Psoas muscle (tissue), 8 donors: ENCODE results near the gene DCPS. TPM values are rescaled to one million over a fixed set of nuclear protein-coding genes. Genes with fewer than 3 reads are reported as not detected.
A peak's percentile ranks its signal among the peaks of the same experiment; 100 is the strongest.

Source experiments
- ATAC-seq, 4 donors: fragments of 200-7000 bp; cut with Tn5 transposase; one replicate each; pipeline ENCODE4 v1.9.1; 2020; ENCODE audit warnings: moderate library complexity in 3 of 4, mild to moderate bottlenecking in 2 of 4
- DNase-seq, 2 donors: peaks; one replicate each; pipeline ENCODE4 v3.0.0-alpha.2; 2020
- H3K27ac ChIP-seq: fragments of 200-600 bp; one replicate; pipeline ENCODE4 v1.8.0; 2022
- H3K27me3 ChIP-seq, 3 donors: fragments of 200-600 bp in 1 of 3; one replicate each; pipeline versions ENCODE4 v1.6.1 to v1.8.0; 2013 to 2022; ENCODE audit warnings: low read length in 2 of 3, mild to moderate bottlenecking in 2 of 3, moderate library complexity in 1 of 3; ENCODE audit not compliant: insufficient read depth in 3 of 3
- H3K36me3 ChIP-seq, 2 donors: fragments of 200-600 bp in 1 of 2; one replicate each; pipeline versions ENCODE4 v1.6.1 to v1.8.0; 2013 to 2022; ENCODE audit warnings: low read depth in 1 of 2, mild to moderate bottlenecking in 1 of 2, moderate library complexity in 1 of 2; ENCODE audit not compliant: insufficient read depth in 1 of 2
- H3K4me1 ChIP-seq: fragments of 200-600 bp; one replicate; pipeline ENCODE4 v1.8.0; 2022
- H3K4me3 ChIP-seq: fragments of 200-600 bp; one replicate; pipeline ENCODE4 v1.8.0; 2022; ENCODE audit warnings: mild to moderate bottlenecking
- H3K9me3 ChIP-seq: fragments of 200-600 bp; one replicate; pipeline ENCODE4 v1.8.0; 2022
- WGBS, 3 donors: extraction: QIAGEN DNeasy Blood & Tissue Kit; methylation state at CpG; one replicate each; pipeline versions ENCODE4 v1.1.6 to v1.1.7; 2013; 5-methylcytosine and 5-hydroxymethylcytosine counted together
- intact Hi-C, 2 donors: fragments of 100-400 bp; cut with DNase I; formaldehyde crosslinking; loops; one replicate each; pipeline versions ENCODE4 v1.11.0 to v1.14.2; 2022
- polyA plus RNA-seq, 3 donors: library from polyadenylated mRNA; stranded (reverse); fragments of 200-250 nt; gene quantifications; one replicate each; pipeline ENCODE4 v1.2.3, GENCODE V29; 2013
- total RNA-seq, 4 donors: library from RNA; stranded (reverse); fragmentation: NEBNext Ultra II Directional in 2 of 4; extraction: Animal tissue kit (Norgen Biotek cat#: 25700) in 2 of 4; gene quantifications; one replicate each; pipeline versions ENCODE4 v1.2.1 to v1.2.4, GENCODE V29; 2021 to 2023
- TF ChIP-seq, protein P1 (sequence below): fragments of 200-600 bp; IDR thresholded peaks from one replicate; pipeline ENCODE4 v1.8.0; 2022; ENCODE audit warnings: antibody characterized with exemption
- donor health status: healthy with polysubstance abuse.
- donor health status: DM: no; HTN: no; CAD: no; lungs with moderate emphysema.
- donor health status: Bipolar disorder and iron deficiency.
- donor health status: healthy.
- donor health status: DM: yes; HTN: yes; CAD: no.
- donor health status: DM: no; HTN: no; CAD: no.
- donor health status: DM: no; HTN: no; CAD: no.
- donor health status: DM: yes; HTN: yes; CAD: no.

The DCPS gene
- total and polyA plus RNA-seq, 7 donors, result 11.8 to 20.5 (median 14.3) TPM

DNA sequence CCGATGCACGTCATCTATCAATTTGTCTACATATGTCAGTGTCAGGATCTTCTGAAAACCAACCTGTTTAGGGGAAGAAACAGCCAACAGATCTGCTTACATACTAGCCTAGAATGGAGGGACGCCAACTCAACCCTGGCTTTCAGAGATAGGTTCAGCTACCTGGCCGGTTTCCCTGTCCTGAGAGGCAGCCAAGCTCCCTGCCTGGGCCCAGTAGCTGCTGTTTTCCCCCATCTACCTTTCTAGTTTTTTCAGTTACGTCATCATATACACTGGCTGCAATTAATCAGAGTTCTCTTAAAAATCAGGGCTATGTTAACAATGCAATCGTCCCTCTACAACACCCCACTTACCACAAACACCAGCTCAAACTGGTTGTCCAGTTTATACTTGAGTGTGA lies 36.2 kb upstream of the DCPS start:
- Histone ChIP-seq H3K27me3 (no peaks in the 10 kb centered on the region), H3K4me1 (peaks cover 16% of the 10 kb centered on the region), H3K9me3 (no peaks in the 10 kb centered on the region), H3K4me3 (peak overlapping the region; percentile 85), H3K36me3 (peaks cover 21 to 57% of the 10 kb centered on the region in 2 donors), H3K27ac (peak overlapping the region; percentile 92)
- no peak for DNase-seq
- peak in 1 of 4 donors; percentile 25 for ATAC-seq
- WGBS, 3 donors, result 23 to 43% (median 30%) methylated on average over 6 of the region's 6 CpGs
- intact Hi-C loops, result loop anchor here (5.0 to 10.0 kb wide), 3 partner anchors 55 to 673 kb away; partner anchors contain the start of genes FAM118B (in 1 of the 2), RPUSD4 (in 1 of the 2) and STT3A (in 1 of the 2)
- TF ChIP-seq, protein P1, sequence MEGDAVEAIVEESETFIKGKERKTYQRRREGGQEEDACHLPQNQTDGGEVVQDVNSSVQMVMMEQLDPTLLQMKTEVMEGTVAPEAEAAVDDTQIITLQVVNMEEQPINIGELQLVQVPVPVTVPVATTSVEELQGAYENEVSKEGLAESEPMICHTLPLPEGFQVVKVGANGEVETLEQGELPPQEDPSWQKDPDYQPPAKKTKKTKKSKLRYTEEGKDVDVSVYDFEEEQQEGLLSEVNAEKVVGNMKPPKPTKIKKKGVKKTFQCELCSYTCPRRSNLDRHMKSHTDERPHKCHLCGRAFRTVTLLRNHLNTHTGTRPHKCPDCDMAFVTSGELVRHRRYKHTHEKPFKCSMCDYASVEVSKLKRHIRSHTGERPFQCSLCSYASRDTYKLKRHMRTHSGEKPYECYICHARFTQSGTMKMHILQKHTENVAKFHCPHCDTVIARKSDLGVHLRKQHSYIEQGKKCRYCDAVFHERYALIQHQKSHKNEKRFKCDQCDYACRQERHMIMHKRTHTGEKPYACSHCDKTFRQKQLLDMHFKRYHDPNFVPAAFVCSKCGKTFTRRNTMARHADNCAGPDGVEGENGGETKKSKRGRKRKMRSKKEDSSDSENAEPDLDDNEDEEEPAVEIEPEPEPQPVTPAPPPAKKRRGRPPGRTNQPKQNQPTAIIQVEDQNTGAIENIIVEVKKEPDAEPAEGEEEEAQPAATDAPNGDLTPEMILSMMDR, result no peak

DNA sequence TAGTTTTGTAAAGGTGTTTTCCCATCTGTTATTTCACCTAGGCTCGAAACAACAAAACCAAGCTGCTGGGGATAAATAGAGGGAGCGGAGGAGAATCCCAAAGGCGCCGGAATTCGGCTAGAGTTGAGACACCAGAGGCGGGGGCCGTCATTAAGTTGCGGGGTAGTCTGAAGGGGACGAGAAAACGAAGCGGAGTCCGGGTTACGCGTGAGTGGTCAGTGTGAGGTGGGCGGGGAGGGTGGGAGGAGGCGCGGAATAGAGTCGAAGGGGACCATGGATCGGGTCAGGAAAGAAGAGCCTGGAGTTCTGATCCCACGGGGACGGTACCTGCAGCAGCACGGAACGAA lies 35.5 kb upstream of the DCPS start:
- peak; percentile 16 to 50 (median 29) for ATAC-seq
- Histone ChIP-seq H3K27me3 (no peaks in the 10 kb centered on the region), H3K4me1 (peaks cover 16% of the 10 kb centered on the region), H3K36me3 (peaks cover 17 to 57% of the 10 kb centered on the region in 2 donors), H3K4me3 (peak overlapping the region; percentile 85), H3K9me3 (no peaks in the 10 kb centered on the region), H3K27ac (peak overlapping the region; percentile 92)
- 0 to 1% (median 0%) methylated on average over 23 of the region's 23 CpGs for WGBS, 3 donors
- no peak for DNase-seq
- intact Hi-C loops, result loop anchor here (5.0 to 10.0 kb wide), 3 partner anchors 56 to 674 kb away; partner anchors contain the start of genes FAM118B (in 1 of the 2), RPUSD4 (in 1 of the 2) and STT3A (in 1 of the 2)
- TF ChIP-seq, protein P1, result no peak

DNA sequence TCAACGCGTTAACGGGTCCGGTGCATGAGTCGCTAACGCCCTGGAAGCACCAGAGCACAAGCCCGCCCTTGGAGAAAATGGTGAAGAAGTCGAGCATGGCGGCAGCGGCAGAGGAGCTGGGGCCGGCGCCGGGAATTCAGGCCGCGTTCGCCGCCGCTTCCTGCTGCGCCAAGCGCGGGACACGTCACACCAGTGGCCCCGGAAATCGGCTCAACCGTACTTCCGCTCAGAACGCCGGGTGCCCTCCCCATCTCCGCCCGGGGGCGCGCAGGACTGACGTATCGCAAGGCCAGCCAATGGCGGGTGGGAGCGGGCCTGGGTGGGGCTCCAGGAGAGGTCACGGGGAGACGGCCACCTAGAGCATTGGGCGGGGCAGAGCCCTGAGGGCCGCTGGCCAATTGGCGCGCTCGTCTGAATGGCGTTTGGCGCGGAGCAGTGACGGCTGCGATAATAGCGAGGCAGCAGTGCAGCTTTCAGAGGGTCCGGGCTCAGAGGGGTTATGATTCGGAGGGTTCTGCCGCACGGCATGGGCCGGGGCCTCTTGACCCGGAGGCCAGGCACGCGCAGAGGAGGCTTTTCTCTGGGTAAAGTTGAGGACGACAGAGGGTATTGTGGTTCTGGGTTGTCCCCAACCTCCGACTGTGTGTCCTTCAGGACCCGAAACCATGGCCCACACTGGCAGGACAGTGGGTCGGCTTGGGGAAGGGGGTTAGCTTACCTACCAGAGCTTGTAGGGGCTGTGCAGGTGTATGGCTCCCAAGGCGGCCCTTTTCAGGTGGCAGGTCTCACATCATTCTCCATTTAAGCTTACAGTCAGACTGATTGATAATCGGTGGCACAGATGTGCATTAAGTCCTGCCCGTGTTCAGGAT lies 34.9 kb upstream of the DCPS start, which contains the start of the genes FOXRED1 and SRPRA:
FOXRED1 (plus strand) TSS at position 447 of the 872 bp plus-strand sequence; CDS start at position 500, 53 bp downstream.
SRPRA (minus strand) TSS at position 188 of the 872 bp plus-strand sequence; CDS start at position 97, 91 bp downstream.
- TF ChIP-seq, protein P1, result no peak
- intact Hi-C loops, result loop anchor here (5.0 to 10.0 kb wide), 3 partner anchors 57 to 674 kb away; partner anchors contain the start of genes FAM118B (in 1 of the 2), RPUSD4 (in 1 of the 2) and STT3A (in 1 of the 2)
- 0 to 1% (median 1%) methylated on average over 63 to 64 of the region's 64 CpGs for WGBS, 3 donors

DNA sequence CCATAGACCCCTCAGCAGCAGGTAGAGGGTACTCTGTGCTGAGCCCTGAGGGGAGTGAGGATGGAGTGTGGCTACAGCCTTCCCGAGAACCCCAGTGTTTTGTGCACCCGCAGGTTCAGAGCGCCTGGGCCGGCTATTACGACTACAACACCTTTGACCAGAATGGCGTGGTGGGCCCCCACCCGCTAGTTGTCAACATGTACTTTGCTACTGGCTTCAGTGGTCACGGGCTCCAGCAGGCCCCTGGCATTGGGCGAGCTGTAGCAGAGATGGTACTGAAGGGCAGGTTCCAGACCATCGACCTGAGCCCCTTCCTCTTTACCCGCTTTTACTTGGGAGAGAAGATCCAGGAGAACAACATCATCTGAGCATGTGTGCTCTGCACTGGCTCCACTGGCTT lies 26.5 kb upstream of the DCPS start:
- H3K27me3 ChIP-seq, result no peaks in the 10 kb centered on the region
- H3K9me3 ChIP-seq, result no peaks in the 10 kb centered on the region
- H3K4me3 ChIP-seq, result no peak overlapping the region
- ATAC-seq, result no peak
- peaks cover 5 to 60% of the 10 kb centered on the region in 2 donors for H3K36me3 ChIP-seq
- intact Hi-C loops, result no loop called here
- no peak for DNase-seq
- 92 to 96% (median 93%) methylated on average over 11 of the region's 11 CpGs for WGBS, 3 donors
- H3K27ac ChIP-seq, result no peak overlapping the region
- TF ChIP-seq, protein P1, result no peak
- peaks cover 8% of the 10 kb centered on the region for H3K4me1 ChIP-seq

More for the DNA sequence above, 34.9 kb upstream of the DCPS start, which contains the start of the genes FOXRED1 and SRPRA:
- Histone ChIP-seq H3K4me1 (peaks cover 16% of the 10 kb centered on the region), H3K4me3 (peak within 1 kb of the TSS; percentile 85), H3K36me3 (peaks cover 13 to 57% of the 10 kb centered on the region in 2 donors), H3K27me3 (no peaks in the 10 kb centered on the region), H3K27ac (peak within 1 kb of the TSS; percentile 92), H3K9me3 (no peaks in the 10 kb centered on the region)
- peak; percentile 98 to 99 (median 99) for ATAC-seq
- DNase-seq, result peak; percentile 100
